Dedifferentiated amniotic fluid mesenchymal stem cell (primary cell): ENCODE results near the gene DTNB.
"Not testable (repeated sequence)": the region's sequence is repeated elsewhere in the genome, so short reads cannot be mapped to it uniquely, and the experiment has no call there.

Experiments used
- DNase-seq: peaks from one replicate; pipeline ENCODE4 v3.0.0-alpha.2; 2016; ENCODE audit errors: extremely low spot score

Gene DTNB

GRCh38 chr2:25590921-25591505, 82.4 kb downstream of the DTNB start:
- no peak for DNase-seq

- no peak for DNase-seq
Measured at GRCh38 chr2:25589676-25590205, 83.6 kb downstream of the DTNB start.

DNA sequence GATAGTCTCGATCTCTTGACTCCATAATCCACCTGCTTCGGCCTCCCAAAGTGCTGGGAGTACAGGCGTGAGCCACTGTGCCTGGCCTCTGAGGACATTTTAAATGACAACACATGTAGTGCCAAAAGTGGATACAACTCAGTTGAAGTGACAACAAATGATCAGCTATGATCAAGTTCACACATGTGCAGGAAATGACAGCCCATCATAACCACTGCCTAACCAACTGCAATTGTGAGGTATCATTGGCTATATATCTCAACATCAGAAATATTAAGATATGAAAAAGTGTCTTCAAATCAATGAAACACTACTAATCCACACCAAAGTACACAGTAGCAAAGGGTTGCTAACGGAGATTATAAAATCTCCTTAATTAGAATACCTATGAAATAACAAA, 84.8 kb downstream of the DTNB start:
- DNase-seq, result no peak

DNA sequence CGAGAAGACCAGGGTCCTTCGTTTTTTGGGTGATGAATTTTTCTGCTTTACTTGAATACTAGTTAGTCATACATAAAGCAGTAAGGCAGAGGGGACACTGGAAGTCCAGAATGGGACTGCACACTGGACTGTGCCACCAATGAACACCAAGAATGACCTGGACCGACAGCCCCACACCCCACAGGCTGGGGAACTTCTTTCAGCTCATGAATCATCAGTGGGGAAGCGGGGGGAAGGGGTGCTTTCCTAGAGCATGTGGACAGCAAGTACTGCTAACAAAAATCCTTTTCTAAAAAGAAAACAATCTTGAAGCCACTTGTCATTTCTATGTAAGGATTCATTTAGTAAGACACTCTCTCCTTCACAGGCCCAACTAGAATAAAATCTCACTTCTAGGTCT, 86.0 kb downstream of the DTNB start:
- no peak for DNase-seq

DNA sequence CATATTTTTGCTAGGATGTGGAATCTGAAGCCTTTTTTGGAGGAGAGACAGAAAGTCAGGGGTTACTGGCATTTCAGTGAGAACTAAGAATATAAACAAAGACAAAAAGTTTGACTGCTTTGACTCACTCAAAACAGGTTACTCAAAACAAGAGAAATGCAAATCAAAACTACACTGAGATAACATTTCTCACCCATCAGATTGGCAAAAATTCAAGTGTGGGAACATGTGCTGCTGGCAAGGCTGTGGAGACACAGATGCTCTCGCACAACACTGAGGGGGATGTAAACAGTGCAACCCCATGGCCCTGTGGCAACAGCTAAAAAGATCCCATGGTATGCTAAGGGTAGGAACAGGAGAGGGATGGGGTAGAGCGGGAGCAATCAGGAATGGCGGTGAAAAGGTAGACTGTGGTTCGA, 86.6 kb downstream of the DTNB start:
- DNase-seq, result no peak

GRCh38 chr2:25585189-25585588, 88.2 kb downstream of the DTNB start:
- no peak for DNase-seq

DNA sequence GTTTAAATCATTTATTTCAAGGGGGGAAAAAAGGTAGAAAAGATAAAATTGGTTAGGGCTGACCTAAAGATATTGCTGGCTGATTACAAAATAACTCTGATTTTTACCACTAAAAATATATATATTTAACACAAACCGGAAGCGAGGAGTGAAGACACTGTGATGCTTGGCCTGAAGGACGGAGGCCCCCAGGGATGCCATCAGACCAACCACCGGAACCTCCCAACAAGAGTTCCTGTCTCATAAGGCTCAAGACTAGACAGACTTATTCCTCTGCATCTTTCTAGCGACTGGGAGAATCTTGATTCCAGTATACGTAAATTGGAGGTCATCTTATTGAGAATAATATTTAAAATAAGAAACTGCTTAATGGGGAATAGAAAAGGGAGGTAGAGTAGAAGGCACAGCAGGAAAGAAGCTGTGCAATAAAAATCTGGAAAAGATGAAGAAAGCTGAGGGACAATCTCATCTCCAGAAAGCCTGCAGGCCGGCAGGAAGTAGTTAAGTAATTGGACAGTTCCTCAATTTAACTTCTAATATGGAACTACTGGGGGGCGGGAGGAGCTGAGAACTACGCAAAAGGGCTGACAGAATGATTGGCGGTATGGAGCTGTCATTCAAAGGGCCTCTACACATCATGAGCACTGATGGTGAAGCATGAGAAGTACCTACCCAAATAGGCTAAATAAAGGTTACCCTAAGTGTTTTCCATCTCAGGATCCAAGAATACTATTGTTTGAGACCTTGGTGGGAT, 91.1 kb downstream of the DTNB start:
- DNase-seq, result no peak

DNA sequence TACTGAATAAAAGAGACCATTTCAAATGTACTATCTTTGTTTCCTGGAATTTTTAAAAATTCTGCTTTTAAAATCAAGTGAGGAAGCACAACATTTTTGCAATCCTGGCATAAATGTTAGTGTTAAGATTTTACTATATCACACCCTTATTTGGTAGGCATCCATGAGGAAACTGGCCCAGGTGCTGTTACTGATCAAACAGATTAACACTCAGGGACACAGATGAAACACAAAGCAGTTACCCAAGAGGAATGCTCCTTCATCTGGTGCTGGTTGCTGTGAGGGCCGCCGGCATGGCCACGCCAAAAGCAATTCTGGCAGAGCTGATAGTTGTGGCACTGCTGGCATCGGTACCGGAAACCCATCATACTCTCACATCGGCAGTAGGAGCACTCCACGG, 96.8 kb downstream of the DTNB start:
- no peak for DNase-seq

GRCh38 chr2:25572638-25573037, 100.7 kb downstream of the DTNB start:
- no peak for DNase-seq

GRCh38 chr2:25570161-25570845, 103.1 kb downstream of the DTNB start:
- DNase-seq, result no peak

GRCh38 chr2:25567406-25567805, 106.0 kb downstream of the DTNB start:
- peak; percentile 65 for DNase-seq

DNA sequence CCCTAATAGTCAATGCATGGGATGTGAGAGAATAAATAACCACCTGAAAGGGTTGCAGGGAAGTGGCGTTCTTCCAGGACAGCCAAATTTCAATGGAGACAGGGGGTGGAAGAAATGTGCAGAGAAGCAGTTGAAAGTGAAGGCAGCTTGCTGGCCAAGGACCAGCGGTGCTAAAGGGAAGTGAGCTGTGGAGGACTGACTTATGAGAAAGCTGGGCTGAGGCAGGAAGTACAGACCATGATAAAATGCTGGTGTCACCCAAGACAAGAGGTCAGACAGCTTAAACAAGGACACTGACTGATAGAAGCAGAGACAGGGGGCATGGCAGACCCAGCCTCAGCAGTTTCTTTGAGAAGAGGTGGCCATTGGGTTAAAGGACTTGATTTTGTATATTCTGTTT, 106.7 kb downstream of the DTNB start:
- DNase-seq, result no peak

GRCh38 chr2:25566094-25566493, 107.3 kb downstream of the DTNB start:
- DNase-seq, result no peak

- DNase-seq, result no peak
Measured at GRCh38 chr2:25561136-25561850, 112.1 kb downstream of the DTNB start.

GRCh38 chr2:25559148-25559547, 114.2 kb downstream of the DTNB start:
- no peak for DNase-seq

- peak; percentile 50 for DNase-seq
Measured at GRCh38 chr2:25558262-25558661, 115.1 kb downstream of the DTNB start.

DNA sequence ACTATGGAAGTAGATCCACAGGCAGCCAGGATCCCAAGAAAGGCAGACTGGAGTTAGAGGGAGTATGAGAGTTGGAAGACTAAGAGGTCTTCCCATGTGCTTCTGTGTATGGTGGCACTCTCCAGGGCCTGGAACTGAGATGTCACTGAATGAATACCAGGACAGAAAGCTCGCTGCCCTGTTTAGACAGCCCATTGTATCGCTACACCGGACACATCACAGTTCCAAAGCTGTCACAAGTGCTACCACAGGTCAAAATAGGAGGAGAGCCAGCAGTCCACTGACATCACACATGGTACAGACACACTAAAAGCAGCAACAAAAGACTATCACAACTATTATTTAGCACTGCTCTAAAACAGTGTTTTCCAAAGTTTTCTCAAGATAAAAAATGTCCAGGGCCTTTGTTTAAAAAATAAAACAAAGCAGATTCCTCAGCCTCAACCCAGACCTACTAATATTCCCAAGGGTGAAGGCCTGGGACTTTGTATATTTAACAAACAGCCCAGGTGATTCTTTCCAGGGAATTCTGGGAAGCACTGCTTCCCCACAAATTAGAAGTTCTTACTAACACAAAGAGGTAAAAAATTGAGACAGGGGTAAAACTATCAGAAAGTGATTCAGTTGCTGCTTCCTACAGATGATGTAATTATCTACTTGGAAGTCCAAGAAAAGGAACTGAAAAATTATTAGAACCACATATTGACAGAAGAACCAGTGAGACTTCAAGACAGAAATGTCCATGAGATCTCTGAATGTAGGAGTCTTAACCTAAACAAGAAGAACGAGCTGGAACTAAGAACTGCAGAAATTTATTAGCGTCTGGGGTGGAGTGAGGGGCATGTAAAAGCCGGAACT, 116.0 kb downstream of the DTNB start:
- no peak for DNase-seq

- no peak for DNase-seq
Measured at GRCh38 chr2:25552318-25552717, 121.1 kb downstream of the DTNB start.

- no peak for DNase-seq
Measured at GRCh38 chr2:25551316-25551715, 122.1 kb downstream of the DTNB start.

DNA sequence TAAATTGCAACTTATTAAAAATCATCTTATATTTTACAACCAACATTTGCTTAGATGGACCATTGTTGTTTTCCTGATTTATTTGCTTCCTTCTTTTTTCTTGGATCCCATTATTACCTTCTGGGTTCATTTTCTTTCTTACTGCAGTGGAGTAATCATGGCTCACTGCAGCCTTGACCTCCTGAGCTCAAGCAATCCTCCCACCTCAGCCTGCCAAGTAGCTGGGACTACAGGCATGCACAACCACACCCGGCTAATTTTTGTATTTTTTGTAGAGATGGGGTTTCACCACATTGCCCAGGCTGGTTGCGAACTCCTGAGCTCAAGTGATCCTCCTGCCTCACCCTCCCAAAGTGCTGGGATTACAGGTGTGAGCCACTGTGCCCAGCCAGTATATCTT, 123.8 kb downstream of the DTNB start:
- not testable (repeated sequence) for DNase-seq

DNA sequence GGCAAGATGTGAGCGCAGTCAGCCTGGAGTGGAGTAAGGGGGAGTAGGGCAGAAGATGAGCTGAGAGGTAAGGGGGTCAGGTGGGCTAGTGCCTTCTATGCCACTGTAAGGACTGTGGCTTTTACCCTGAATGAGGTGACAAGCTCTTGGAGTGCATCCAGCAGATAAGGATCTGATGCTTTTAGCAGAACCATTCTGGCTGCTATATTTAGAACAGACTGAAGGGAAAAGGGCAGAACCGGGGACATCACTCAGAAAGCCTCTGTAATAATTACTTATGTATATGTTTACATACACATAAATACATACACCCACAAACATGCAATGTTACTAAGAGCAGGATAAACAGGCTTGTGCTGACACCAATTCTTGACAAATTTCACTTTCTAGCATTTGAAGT, 124.8 kb downstream of the DTNB start:
- DNase-seq, result no peak
